RCC 7860 (cell line): ENCODE results near the gene SPEM3.

Experiments
- DNase-seq: peaks from one replicate; pipeline ENCODE4 v3.0.0-alpha.2; 2015; ENCODE audit warnings: low spot score
- FAIRE-seq: peaks from 2 replicates; lab custom pipeline; 2012; peaks lifted over from hg19 to GRCh38; lab: Jason Lieb, UNC

Gene SPEM3

DNA sequence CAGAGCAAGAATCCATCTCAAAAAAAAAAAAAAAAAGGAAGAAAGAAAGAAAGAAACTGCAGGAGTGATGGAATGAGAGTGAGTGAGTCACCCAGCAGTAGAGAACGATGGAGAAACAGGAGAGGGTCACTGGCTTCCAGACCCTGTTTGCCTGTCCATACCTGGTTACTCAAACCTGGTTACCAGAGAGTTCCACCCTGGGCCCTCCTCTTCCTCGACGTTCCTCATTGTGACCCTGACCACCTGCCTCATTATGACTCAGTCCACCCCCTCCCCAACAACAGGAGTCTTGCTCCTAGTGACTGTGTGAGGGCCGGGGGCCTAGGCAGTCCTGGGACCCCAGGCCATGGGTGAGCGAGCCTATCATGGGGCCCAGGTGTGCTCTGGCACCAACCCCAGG lies at the start of gene SPEM3:
Gene SPEM3, plus strand, starts transcription at position 301 of the 400 bp plus-strand sequence. Its CDS starts 46 bp downstream, at position 347.
- no peak for FAIRE-seq
- no peak for DNase-seq

DNA sequence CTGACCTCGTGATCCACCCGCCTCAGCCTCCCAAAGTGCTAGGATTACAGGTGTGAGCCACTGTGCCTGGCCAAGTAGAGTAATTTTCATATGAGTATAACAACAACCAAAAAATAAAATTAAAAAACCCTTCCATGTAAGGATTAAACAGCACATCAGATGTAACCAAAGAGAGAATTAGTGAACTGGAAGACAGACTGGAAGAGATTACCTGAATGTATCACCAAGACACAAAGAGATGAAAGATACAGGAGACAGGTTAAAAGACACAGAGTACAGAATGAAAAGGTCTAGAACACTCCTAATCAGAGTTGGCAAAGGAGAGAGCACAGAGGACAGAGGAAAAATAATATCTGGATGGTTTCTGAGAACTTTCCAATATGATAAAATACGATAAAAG lies 49.5 kb upstream of the SPEM3 start:
- DNase-seq (no peak), FAIRE-seq (no peak)

DNA sequence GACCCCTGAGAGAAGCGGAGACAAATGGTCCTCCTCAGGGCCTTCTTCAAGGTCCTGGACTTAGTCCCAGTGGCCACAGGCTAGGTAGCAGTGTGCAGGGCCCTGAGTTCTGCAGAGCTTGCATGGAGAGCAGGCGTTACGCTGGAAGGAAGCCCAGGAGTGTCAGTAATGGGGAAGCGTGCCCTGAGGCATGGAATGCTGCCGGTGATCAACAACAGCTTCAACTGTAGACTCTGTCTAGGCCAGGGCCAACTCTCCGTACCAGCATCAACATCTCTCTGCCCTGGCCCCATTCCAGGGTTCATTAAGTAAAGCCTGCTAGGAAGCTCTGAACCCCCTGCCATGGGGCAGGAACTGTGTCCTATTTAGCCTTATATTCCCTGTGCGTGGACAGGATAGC lies 48.3 kb upstream of the SPEM3 start:
- no peak for FAIRE-seq

DNA sequence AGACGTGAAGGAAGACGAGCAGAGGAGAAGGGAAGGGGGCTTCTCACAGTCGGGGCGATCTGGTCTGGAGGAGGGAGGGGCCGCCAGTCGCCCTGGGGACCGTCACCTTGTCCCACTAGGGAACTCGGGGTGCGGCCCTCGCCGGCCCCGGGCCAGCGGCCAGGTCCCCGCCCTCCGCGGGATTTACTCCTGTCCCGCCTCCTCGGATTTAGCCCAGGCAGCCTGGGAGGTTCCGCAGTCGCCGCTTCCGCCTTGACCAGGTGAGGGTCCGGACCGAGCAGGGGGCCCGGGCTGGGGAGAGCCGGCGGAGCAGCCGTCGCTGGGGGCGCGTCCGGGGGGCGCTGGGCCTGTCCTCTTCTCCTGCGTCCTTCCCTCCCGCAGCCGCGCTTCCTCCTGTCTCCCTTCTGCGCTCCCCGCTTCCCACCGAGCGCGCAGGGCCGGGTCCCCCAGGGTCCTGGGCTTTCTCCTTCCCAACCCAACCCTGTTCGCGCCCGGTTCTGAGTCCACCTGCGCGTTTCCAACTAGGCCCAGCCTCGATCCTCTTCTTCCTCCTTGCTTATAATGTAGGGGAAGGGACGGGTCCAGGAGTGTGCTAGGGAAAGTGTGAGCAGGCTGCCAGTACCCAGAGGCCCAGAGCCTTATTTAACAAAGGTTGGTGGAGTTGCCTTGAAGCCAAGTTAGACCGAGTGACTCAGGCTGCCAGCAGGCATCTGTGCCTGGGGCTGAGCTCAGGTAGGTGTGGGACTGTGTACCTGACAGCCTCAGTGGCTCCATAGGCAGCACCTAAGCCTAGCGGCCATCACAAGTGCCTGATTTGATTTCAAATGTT lies 47.6 kb upstream of the SPEM3 start, which contains the start of gene TNK1:
Gene TNK1, plus strand, starts transcription at position 235 of the 829 bp plus-strand sequence. CDS start 1,838 bp downstream, outside the sequence.
- DNase-seq (no peak), FAIRE-seq (no peak)

More for the DNA sequence above, 48.3 kb upstream of the SPEM3 start:
- DNase-seq: no peak

DNA sequence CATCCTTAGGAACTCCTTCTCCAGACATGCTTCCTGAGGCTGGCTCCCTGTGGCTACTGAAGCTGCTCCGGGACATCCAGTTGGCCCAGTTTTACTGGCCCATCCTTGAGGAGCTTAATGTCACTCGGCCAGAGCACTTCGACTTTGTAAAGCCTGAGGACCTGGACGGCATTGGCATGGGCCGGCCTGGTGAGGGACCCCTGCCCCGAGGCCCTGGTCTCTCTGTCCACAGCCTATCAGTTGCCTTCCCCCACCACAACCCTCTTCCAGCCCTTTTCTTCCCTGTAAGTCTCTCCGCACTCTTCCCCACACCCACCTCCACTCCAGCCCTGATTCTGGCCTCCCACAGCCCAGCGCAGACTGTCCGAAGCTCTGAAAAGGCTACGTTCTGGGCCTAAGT lies 45.8 kb upstream of the SPEM3 start:
- DNase-seq: no peak
- no peak for FAIRE-seq

DNA sequence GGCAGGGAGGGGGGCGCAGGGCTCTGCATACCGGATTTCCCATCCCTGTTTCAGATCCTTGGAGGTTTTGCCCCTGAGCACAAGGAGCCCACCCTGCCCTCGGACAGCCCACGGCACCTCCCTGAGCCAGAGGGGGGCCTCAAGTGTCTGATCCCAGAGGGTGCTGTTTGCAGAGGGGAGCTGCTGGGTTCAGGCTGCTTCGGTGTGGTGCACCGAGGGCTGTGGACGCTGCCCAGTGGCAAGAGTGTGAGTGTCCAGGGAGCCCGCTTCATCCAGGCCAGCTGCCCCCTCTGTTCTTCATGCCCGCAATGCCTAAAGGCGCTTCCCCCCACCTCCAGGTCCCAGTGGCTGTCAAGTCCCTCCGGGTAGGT lies 45.3 kb upstream of the SPEM3 start:
- FAIRE-seq (no peak), DNase-seq (no peak)

GRCh38 chr17:7383742-7384488 lies 44.7 kb upstream of the SPEM3 start:
- FAIRE-seq: no peak

GRCh38 chr17:7384489-7385081 lies 44.1 kb upstream of the SPEM3 start:
- FAIRE-seq (no peak), DNase-seq (no peak)

More at GRCh38 chr17:7383742-7384488, 44.7 kb upstream of the SPEM3 start:
- DNase-seq: no peak

DNA sequence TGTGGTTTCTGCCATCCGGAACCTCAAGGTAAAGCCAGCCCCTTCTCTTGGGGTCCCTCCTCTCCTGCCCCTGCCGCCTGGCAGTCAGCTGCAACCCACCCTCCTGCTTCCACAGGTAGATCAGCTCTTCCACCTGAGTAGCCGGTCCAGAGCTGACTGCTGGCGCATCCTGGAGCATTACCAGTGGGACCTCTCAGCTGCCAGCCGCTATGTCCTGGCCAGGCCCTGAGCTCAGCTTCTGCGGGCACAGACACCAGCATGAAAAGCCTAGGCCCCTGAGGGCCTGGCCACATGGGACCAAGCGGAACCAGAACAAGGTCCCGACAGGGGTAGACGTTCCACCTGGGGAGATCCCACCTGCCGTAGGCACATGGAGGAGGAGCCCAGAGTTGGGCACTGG lies 39.8 kb upstream of the SPEM3 start:
- FAIRE-seq: no peak

GRCh38 chr17:7389924-7390910 lies 38.4 kb upstream of the SPEM3 start:
- no peak for FAIRE-seq
- DNase-seq: no peak

More for the DNA sequence above, 39.8 kb upstream of the SPEM3 start:
- no peak for DNase-seq

DNA sequence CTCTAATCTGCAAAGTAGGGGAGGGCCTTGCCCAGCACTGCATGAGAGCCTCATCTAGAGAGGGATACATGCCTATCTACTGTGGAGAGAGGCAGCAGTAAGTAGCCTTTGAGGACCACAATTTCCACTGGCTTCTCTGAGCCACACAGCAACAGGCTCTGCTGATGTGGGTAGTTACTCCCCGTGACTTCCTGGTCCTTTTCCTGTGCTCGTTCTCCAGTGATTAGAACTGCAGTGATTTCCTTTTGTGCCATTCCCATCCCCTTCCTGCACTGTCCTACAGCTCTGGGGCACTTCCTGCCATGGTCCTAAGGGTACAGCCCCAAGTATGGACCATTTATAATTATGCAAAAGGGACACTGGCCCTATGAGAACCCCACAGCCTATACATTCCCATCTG lies 37.4 kb upstream of the SPEM3 start:
- DNase-seq: no peak
- no peak for FAIRE-seq

- DNase-seq (no peak), FAIRE-seq (no peak)
Observed at GRCh38 chr17:7392696-7393612, 35.7 kb upstream of the SPEM3 start.

GRCh38 chr17:7393613-7394451 lies 34.8 kb upstream of the SPEM3 start:
- DNase-seq (no peak), FAIRE-seq (no peak)

GRCh38 chr17:7394452-7395191 lies 34.0 kb upstream of the SPEM3 start, which contains the start of gene PLSCR3:
TSS of gene PLSCR3 (minus strand) at chr17:7394525. CDS start at chr17:7394110, 415 bp downstream.
- FAIRE-seq (no peak), DNase-seq (peak; percentile 74)

DNA sequence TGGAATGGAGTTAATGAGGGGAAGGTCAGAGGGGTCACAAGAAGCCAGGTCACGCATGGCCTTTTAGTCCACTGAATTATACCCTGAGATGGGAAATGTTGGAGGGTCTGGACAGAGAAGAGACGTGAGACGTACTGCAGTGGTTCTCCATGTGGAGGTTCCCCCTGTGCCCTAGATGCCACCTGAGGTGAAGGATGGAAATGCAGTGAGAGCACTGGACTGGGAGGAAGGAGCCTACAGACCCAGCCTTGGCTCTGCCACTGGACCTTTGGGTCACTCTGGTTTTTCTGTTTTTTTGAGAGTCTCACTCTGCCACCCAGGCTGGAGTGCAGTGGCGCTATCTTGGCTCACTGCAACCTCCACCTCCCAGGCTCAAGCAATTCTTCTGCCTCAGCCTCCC lies 32.5 kb upstream of the SPEM3 start:
- FAIRE-seq (no peak), DNase-seq (no peak)

DNA sequence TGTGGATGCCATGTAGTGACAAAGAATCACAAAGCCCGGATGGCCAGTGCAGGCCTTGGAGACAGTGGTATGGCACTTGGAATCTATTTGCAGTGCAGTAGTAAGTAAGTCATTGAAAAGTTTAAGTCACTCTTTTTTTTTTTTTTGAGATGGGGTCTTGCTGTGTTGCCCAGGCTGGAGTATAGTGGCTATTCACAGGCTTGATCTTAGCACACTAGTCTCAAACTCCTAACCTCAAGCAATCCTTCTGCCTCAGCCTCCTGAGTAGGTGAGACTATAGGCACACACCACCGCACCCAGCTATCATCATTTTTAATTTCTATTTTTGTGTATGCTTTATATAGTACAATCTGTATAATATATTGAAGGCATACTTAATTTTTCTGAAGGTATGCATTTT lies 30.0 kb upstream of the SPEM3 start:
- no peak for DNase-seq
- no peak for FAIRE-seq

GRCh38 chr17:7403043-7403726 lies 25.5 kb upstream of the SPEM3 start:
- FAIRE-seq (no peak), DNase-seq (no peak)
